ENCODE measurements around the gene EXOC4. TPM values are rescaled to one million over a fixed set of nuclear protein-coding genes. Genes with fewer than 3 reads are reported as not detected.

The EXOC4 gene
- total and polyA plus RNA-seq, 2 of the 8 experiments (the other 6 are each of a cell fraction or from before 2014, with no cell fraction given) = 27.0 to 67.3 TPM

GRCh38 chr7:133614251-133614650 lies 361.4 kb downstream of the EXOC4 start (continued):
- no peak for TF ChIP-seq GABPA (IDR thresholded peaks at IDR 0.05; ENCODE audit: borderline replicate concordance, insufficient read depth, low read length)
- TF ChIP-seq RFX5 (IDR thresholded peaks at IDR 0.05; ENCODE audit: borderline replicate concordance, low read depth, low read length) = no peak
- TF ChIP-seq TCF12 (IDR thresholded peaks at IDR 0.05; ENCODE audit: low read depth, low read length) = no peak
